Osteocyte (in vitro differentiated cells): ENCODE measurements around the gene CUZD1. TPM values are rescaled to one million over a fixed set of nuclear protein-coding genes. Genes with fewer than 3 reads are reported as not detected.

Experiments used
- DNase-seq: peaks from one replicate; pipeline ENCODE4 v3.0.0; 2021; ENCODE audit warnings: mixed read lengths; ENCODE audit not compliant: unreplicated experiment; ENCODE audit errors: extremely low spot score
- H3K27ac Mint-ChIP-seq: one replicate; pipeline ENCODE4 v1.8.0; 2021; ENCODE audit warnings: mild to moderate bottlenecking, mixed read lengths; ENCODE audit not compliant: unreplicated experiment
- H3K27me3 Mint-ChIP-seq: one replicate; pipeline ENCODE4 v1.8.0; 2021; ENCODE audit warnings: mixed read lengths; ENCODE audit not compliant: unreplicated experiment
- H3K36me3 Mint-ChIP-seq: one replicate; pipeline ENCODE4 v1.8.0; 2021; ENCODE audit warnings: mixed read lengths; ENCODE audit not compliant: unreplicated experiment
- H3K4me1 Mint-ChIP-seq: one replicate; pipeline ENCODE4 v1.8.0; 2021; ENCODE audit warnings: mixed read lengths; ENCODE audit not compliant: unreplicated experiment
- H3K4me3 Mint-ChIP-seq: one replicate; pipeline ENCODE4 v1.8.0; 2021; ENCODE audit warnings: mild to moderate bottlenecking, moderate library complexity, mixed read lengths; ENCODE audit not compliant: unreplicated experiment
- H3K9me3 Mint-ChIP-seq: one replicate; pipeline ENCODE4 v1.8.0; 2021; ENCODE audit warnings: mixed read lengths; ENCODE audit not compliant: unreplicated experiment
- CTCF ChIP-seq: fragments of 200-600 bp; sonication (generic); IDR thresholded peaks from 2 replicates; pipeline ENCODE4 v1.5.0; 2021; ENCODE audit warnings: antibody characterized with exemption, mild to moderate bottlenecking, moderate library complexity
- total RNA-seq: library from RNA; stranded (reverse); gene quantifications from 2 replicates; pipeline ENCODE4 v1.2.1, GENCODE V29; 2021

CUZD1 gene
- total RNA-seq, 1 donor from 2014 or later, result 0.30 TPM

DNA sequence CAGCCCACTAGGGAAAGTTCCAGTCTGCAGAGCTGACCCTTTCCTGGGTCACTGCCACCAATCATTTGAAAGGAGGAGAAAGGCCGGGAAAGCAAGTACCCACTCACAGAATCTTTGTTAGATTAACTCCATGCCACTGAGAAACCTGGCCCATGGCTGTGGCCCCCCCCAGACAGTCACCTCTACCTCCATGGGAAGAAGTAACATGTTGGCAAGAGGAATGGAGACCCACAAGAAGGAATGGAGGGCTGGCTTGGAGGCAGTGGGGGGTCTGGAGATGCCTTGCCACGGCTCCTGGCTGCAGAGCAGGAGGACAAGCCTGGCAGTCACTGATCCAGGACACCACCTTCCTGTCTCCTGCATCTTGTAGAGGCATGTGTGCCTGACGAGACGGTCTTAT is 32.9 kb downstream of the CUZD1 start:
- Mint-ChIP-seq H3K27me3 (peaks cover 4% of the 10 kb centered on the region), H3K9me3 (no peaks in the 10 kb centered on the region), H3K4me3 (no peak overlapping the region), H3K27ac (no peak overlapping the region), H3K4me1 (no peaks in the 10 kb centered on the region), H3K36me3 (no peaks in the 10 kb centered on the region)
- no peak for DNase-seq
- no peak for TF ChIP-seq CTCF

- Mint-ChIP-seq H3K27me3 (no peaks in the 10 kb centered on the region), H3K9me3 (no peaks in the 10 kb centered on the region)
These were observed 43.4 kb downstream of the CUZD1 start for GRCh38 chr10:122802282-122802681.

GRCh38 chr10:122798704-122799231 is 46.9 kb downstream of the CUZD1 start:
- H3K27me3 Mint-ChIP-seq, result no peaks in the 10 kb centered on the region
- no peak overlapping the region for H3K27ac Mint-ChIP-seq
- H3K4me1 Mint-ChIP-seq, result no peaks in the 10 kb centered on the region
- H3K9me3 Mint-ChIP-seq, result no peaks in the 10 kb centered on the region
- no peak for DNase-seq
- no peak for TF ChIP-seq CTCF
- no peaks in the 10 kb centered on the region for H3K36me3 Mint-ChIP-seq
- H3K4me3 Mint-ChIP-seq, result no peak overlapping the region

More at GRCh38 chr10:122802282-122802681, 43.4 kb downstream of the CUZD1 start:
- Mint-ChIP-seq H3K36me3 (no peaks in the 10 kb centered on the region), H3K27ac (no peak overlapping the region), H3K4me1 (no peaks in the 10 kb centered on the region), H3K4me3 (no peak overlapping the region)
- DNase-seq, result no peak
- no peak for TF ChIP-seq CTCF

- Mint-ChIP-seq H3K36me3 (no peaks in the 10 kb centered on the region), H3K9me3 (no peaks in the 10 kb centered on the region), H3K27ac (no peak overlapping the region), H3K27me3 (no peaks in the 10 kb centered on the region), H3K4me1 (no peaks in the 10 kb centered on the region), H3K4me3 (no peak overlapping the region)
- DNase-seq, result no peak
- no peak for TF ChIP-seq CTCF
These were observed 48.9 kb downstream of the CUZD1 start for GRCh38 chr10:122796796-122797195.

- no peak for DNase-seq
- no peak overlapping the region for H3K4me3 Mint-ChIP-seq
- no peaks in the 10 kb centered on the region for H3K36me3 Mint-ChIP-seq
- TF ChIP-seq CTCF, result no peak
- H3K4me1 Mint-ChIP-seq, result no peaks in the 10 kb centered on the region
- no peak overlapping the region for H3K27ac Mint-ChIP-seq
- no peaks in the 10 kb centered on the region for H3K27me3 Mint-ChIP-seq
- no peaks in the 10 kb centered on the region for H3K9me3 Mint-ChIP-seq
These were observed 49.7 kb downstream of the CUZD1 start for GRCh38 chr10:122795924-122796323.
